GM13976 (cell line): ENCODE measurements around the gene RELN.

ENCODE experiments used
- DNase-seq: peaks from one replicate; pipeline ENCODE4 v3.0.0; 2012; ENCODE audit warnings: low spot score
- in situ Hi-C: fragments of 300-500 bp; cut with MboI; formaldehyde crosslinking; loops from one replicate; pipeline ENCODE4 v1.12.0; 2022; ENCODE audit warnings: low sequenced_read_pairs, mixed read lengths, inconsistent platforms; ENCODE audit not compliant: unreplicated experiment
- TF ChIP-seq, protein P1 (sequence below): IDR thresholded peaks from 2 replicates; pipeline ENCODE4 v1.5.1; 2012; ENCODE audit warnings: borderline replicate concordance, mild to moderate bottlenecking; ENCODE audit not compliant: insufficient read depth; ENCODE audit errors: extremely low read depth, missing control alignments, control extremely low read depth

RELN gene

DNA sequence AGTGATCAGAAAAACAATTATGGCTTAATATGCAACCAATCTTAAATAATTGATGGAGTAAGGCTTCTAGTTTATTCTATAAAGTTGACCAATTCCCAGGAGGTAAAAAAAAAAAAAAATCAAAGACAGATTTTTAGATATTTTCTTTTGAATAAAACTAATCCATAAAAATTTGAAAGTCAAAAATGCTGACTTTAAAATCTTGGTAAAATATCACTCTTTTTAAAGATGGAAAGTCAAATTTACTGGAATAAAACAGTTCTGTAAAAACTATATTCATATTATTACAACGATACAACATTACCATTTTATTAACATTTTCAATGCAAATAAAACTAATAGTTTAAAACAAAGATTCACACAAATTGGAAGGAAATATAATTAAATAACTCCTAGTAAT is 5.4 kb downstream of the RELN start:
- in situ Hi-C loops = no loop called here
- DNase-seq = no peak
- TF ChIP-seq, protein P1, sequence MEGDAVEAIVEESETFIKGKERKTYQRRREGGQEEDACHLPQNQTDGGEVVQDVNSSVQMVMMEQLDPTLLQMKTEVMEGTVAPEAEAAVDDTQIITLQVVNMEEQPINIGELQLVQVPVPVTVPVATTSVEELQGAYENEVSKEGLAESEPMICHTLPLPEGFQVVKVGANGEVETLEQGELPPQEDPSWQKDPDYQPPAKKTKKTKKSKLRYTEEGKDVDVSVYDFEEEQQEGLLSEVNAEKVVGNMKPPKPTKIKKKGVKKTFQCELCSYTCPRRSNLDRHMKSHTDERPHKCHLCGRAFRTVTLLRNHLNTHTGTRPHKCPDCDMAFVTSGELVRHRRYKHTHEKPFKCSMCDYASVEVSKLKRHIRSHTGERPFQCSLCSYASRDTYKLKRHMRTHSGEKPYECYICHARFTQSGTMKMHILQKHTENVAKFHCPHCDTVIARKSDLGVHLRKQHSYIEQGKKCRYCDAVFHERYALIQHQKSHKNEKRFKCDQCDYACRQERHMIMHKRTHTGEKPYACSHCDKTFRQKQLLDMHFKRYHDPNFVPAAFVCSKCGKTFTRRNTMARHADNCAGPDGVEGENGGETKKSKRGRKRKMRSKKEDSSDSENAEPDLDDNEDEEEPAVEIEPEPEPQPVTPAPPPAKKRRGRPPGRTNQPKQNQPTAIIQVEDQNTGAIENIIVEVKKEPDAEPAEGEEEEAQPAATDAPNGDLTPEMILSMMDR = no peak

DNA sequence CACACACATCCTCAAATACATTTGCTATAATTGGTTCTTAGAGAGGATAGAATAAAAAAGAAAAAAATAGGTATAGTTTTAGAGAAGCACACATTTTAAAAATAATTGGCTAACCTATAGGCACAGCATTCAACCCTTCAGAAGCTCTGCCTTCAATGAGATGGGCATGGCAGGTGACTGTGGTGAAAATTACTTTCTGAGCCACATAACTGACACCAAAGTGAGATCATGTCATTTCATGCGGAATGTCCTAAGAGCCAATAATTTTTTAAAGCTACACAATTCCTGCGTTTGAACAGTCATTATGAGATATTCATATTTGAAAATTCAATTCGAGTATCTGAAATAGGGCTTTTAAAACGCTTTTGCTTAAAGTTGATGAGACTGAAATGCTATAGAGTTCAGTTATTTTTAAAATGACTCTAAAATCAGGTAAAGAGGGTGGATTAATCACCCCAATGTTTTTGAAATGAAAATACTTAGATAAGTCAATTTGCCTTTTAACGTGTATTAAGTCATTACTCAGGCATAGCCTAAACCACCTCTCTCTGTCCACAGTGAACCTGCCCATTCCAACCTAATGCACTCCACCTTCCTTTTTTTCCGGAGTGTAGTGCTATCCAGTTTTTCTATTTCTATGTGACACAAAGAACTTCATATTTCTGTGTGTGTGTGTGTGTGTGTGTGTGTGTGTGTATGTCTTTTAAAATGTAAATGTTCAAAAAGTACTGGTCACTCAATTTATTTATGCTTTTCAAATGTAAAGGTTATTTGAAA is 6.1 kb downstream of the RELN start:
- in situ Hi-C loops = no loop called here
- TF ChIP-seq, protein P1 = no peak
- DNase-seq = no peak

DNA sequence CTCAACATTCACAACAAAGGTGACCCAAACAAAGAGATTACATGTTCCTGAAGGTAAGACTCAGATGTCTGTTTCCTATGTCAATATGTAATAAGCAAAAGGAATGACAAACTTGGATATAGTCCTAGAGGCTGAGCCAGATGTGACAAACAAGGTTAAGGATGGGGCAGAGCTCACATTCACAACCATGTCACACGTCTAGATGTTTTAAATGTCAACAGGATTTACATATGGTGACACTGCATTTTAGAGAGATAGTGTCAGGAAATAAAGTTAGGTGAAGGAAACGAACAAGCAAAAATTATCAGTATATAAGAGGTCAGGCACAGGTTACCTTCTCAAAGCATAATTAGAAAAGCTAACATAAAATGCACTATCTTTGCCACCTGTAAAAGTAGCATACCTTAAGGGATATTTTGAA is 8.4 kb downstream of the RELN start:
- in situ Hi-C loops = no loop called here
- DNase-seq = no peak
- TF ChIP-seq, protein P1 = no peak

DNA sequence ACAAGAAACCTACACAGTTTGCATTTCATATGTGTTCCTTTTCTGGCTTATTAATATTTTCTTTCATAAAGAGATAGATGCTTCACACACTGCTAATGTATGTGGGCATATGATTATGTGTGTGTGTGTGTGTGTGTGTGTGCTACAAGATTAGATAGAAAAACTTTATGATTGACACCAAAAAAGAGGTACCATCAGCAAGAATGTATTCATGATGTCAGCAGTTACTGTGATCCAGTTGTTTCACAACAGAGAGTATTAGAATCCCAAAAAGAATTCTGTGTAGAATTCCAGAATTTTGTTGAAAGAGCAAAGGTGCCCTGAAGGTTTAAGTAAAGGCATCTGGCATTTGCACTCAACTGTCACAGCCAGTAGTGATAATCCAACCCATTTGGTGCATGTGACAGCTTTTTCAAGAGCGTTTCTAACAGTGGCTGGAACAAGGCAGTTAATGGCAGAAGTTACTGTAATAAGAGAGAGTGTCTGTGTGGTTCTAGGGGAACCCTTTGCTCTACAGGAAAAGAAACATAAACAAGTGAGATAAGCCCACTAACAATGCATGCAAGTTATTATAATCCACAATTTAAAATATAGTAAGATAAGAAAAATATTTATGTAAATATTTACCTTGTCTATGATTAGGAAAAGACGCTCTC is 16.6 kb downstream of the RELN start:
- TF ChIP-seq, protein P1 = no peak

DNA sequence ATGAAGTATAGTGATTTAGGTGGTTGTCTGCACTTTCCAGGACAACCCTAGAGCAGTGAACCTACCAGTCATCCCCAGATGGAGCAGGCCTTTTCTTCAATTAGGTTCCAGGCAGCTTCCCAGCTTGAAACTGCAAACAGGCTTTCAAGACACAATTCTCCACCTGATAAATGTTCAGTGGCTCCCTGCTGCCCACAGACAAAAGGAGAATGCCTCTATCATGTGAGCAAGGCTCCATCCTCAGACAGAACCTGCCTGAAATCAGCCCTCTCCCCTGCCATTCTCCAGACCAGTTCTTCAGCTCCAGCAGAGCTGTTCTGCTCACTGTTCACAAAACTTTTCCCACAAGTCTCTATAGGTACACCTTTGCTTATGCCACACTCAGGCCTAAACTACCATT is 22.1 kb downstream of the RELN start:
- no peak for DNase-seq
- in situ Hi-C loops = no loop called here
- TF ChIP-seq, protein P1 = no peak

More for the DNA sequence above, 16.6 kb downstream of the RELN start:
- in situ Hi-C loops = no loop called here
- no peak for DNase-seq

DNA sequence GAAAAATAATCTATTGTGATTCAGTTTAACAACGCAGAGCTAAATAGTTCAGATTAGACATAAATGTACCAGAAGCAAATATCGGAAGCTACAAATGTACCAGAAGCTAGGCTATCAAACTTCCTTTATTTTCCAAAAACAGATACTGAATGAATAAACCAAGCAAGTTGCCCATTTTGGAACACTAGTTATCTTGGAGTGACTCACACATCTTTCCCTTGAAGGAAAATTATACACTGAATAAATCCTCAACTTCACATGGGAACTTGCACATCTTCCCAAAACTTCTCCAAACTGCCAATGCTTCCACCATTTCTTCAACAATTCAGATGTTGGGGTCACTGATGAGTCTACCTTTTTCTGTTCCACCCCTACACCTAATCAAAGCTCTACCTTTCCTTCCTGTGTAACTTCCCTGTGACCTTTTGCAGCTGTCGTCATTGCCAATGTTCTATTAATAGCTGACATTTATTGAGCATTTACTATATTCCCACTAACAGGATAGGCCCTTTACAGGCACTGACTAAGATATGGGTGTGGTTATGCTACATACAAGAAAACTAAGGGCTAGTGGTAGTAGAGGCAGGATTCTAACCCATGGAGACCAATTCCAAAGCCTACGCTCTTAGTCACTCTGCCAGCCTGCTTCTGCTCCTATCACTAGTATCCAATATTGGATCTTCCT is 22.7 kb downstream of the RELN start:
- in situ Hi-C loops = no loop called here
- TF ChIP-seq, protein P1 = no peak
- no peak for DNase-seq
